ENCODE results near the gene BRD3.

The BRD3 gene

DNA sequence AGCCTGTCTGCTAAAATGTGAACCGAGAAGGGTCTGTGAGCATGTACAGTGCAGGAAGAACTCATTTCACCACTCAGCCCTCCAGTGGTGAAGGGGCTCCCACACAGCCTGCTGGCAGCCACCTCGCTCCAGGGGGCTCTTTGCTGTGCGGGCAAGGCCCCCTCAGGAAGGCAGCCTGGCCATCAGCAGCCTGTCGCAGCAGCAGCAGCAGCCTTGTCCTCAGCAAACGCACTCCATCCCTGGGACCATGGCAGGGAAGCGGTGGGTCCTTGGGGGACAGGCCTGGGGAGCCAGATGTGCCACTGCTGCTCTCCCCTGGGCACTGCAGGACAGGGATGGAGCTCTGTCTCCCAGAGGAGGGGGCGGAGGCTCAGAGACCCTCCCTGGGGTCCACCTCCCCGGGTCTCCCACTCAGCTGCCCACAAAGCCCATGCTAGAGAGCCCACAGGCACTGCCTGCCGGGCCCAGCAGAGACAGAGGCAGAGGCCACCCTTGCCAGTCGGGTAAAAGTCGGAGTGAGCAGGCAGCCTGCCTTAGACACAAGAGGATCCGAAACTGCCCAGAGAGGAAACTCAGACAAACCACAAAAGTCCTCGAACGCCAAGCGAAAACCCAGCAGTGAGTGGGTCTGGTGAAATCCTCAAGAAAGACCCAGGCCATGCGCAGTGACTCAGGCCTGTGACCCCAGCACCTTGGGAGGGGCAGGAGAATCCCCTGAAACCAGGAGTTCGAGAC lies 8.0 kb downstream of the BRD3 start:
- TF ChIP-seq, protein P1, sequence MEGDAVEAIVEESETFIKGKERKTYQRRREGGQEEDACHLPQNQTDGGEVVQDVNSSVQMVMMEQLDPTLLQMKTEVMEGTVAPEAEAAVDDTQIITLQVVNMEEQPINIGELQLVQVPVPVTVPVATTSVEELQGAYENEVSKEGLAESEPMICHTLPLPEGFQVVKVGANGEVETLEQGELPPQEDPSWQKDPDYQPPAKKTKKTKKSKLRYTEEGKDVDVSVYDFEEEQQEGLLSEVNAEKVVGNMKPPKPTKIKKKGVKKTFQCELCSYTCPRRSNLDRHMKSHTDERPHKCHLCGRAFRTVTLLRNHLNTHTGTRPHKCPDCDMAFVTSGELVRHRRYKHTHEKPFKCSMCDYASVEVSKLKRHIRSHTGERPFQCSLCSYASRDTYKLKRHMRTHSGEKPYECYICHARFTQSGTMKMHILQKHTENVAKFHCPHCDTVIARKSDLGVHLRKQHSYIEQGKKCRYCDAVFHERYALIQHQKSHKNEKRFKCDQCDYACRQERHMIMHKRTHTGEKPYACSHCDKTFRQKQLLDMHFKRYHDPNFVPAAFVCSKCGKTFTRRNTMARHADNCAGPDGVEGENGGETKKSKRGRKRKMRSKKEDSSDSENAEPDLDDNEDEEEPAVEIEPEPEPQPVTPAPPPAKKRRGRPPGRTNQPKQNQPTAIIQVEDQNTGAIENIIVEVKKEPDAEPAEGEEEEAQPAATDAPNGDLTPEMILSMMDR (IDR thresholded peaks at IDR 0.05): no peak

DNA sequence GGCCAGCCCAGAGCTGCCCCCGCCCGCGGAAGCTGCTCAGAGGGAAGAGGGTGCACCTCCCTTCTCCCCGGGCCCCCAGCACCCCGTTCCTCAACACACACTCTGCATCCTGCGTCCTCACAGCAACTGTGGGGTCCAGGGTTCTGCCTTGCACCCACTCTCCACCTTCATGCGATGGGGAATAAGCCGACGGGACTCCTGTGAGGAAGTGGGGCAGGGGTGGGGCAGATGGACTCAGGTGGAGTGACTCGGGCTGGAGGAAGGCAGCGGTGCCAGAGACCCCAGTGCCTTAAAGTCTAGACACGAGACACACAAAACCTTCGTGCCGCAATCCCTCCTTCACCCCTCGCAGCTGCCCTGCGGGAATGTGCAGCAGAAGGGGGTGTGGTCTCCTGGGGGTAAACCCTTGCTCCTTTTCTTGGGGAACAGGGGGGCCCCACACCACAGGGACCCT lies 8.6 kb downstream of the BRD3 start:
- TF ChIP-seq, protein P1 (IDR thresholded peaks at IDR 0.05): no peak

DNA sequence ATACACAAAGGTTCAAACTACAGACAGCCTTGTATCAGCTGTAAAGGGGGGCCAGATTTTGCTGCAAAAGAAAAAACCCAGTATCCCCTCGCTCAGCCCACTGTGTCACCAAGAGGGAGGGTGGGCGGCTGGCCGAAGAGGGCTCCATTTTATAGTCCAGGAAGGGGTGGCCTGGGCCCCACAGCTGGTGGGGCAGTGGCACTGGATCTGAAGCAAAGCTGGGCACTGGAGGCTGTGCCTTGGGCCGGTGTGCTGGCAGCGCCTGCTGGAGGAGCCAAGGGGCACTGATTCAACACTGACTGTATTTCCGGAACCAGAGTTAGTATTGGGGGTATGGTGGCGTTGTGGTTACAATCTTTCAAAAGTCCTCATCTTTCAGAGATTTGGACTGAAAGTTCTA lies 9.1 kb downstream of the BRD3 start:
- TF ChIP-seq, protein P1 (IDR thresholded peaks at IDR 0.05): no peak

DNA sequence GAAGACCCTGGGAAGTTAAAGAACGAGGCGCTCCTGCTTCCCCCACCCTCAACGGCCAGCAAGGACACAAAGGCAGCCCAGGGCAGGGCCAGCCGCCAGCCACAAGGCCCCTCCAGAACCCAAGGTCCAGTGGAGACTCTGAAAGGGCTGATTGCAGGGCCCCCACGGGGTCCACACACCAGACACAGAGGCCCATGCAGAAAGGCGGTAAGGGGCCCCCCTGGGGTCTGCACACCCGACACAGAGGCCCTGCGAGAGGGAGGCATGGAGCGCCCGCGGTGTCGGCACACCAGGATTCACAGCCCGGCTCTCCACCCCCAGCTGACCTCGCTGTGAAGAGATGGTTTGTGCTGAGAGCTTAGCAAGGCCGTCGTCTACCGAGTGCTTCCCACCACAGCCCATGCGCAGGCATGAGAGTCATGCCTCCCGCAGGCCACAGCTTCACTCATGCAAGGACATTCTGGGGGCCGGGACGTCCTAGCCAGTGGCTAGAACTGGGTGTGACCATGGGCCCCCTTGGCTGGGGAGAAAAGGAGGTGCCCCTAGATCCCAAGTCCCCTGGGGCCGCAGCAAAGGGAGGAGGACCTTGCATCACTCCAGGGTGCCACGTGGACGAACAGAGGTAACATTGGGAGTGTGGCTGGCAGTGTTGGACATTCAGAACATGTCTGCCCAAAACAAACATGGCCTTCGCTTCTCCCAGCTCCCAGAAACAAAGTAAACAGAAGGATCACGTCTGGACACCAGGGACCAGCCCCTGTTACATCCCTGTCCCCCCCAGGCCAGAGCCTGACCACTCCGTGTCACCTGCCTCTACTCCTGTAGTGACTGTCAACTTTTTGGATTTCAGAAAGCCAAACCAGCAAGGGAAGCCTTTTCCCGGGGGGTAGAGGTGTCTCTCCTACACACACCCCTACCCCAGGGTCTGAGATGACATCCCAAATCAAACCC lies 9.8 kb downstream of the BRD3 start:
- TF ChIP-seq, protein P1 (IDR thresholded peaks at IDR 0.05): no peak

DNA sequence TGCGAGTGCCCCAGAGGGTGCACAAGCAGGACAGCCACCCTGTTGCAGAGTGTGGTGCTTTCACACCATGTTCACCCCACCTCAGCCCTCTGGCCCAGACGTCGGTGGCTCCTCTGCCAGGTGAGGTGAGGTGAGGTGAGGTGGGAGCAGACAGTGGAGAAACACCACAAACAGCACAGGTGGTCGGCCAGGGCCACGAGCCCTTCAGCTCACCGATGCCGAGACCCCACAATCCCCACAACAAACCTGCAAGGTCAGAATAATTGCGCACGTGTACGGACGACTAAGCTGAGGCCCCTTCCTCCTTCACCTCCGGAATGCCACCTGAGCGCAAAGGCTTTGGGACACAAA lies 10.5 kb downstream of the BRD3 start:
- TF ChIP-seq, protein P1 (IDR thresholded peaks at IDR 0.05): no peak

DNA sequence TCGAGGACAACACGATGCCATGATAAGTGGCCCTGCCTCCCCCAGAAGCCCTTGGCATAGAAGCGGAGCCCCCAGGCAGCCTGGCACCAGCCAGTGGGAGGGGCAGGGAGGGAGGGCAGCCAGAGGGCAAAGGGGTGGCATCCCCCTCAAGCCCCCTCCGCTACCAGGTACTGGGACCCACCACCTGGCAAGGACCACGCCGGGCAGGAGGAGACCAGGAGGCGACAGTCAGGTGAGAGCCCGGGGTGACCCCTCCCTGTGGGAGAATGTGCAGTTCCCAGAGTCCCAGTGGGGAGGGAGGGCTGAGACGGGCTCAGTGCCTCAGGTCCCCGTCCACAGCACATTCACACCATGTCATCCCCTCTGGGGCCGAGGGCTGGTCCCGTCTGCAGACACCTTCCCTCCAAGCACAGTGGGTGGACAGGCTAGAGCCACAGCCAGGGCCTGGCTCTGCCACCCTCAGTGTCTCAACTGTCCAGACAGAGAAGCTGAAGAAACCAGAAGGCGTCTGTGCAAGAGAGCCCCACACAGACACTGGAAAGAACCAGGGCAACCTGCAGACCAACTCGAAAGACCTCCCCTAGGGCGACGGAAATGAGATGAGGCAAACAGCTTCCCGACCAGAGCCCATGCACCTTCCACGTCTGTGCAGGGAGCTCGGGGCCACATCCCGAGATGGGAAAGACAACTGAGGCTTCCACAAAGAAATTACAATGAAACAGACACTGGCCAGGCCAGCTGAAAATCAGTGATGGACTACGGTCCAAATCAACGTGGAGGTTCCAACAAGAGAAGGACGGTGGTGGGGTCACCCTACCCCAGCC lies 11.1 kb downstream of the BRD3 start:
- TF ChIP-seq, protein P1 (IDR thresholded peaks at IDR 0.05): no peak

DNA sequence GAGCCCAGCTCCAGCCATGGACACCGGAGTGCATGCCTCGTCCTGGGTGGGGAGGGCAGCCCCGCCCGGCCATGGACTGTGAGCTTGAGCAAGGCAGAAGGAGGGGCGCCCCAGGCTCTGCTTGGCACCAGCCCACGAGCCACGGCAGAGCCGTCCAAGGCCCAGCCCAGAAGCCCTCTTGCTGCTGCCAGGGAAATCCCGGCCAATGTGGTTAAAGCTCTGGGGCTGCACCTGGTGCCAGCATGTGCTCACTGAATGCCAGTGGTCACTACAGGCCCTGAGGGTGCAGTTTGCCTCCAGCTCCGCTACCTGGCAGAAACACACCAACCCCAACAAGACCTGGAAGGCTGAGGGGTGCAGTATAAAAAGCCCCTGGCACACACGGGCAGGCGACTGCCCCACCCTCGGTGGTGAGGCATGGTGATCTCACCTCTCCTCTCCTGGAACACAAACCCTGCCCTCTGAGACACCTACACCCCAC lies 11.8 kb downstream of the BRD3 start:
- TF ChIP-seq, protein P1 (IDR thresholded peaks at IDR 0.05): no peak
